ENCODE measurements around the gene TEAD1. TPM values are rescaled to one million over a fixed set of nuclear protein-coding genes. Genes with fewer than 3 reads are reported as not detected.

TEAD1 gene
- total RNA-seq, 1 donor = 176 TPM

DNA sequence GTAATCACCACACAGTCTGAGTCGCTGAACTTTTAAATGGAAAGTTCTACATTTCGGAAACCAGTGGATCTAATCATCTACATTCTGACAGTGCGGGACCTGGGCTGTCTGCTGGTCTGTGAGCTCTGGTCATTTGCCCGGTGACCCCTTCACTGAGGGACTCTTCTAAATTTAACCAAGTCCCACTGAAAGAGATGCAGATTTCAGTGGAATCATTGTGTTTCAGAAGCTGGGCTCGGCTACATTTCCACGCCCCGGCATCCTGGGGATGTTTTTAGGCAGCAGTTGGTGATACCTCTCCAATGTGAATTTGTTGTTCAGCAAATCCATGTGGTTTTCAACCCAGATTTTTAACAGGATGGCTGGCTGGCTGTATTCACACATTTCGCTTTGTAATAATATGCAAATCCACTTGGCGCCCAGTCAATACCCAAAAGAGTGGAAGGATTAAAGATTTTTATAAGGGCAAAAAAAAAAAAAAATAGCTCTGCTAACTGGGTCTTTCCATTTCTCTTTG lies 189.4 kb downstream of the TEAD1 start:
- Histone ChIP-seq H3K27me3 (ENCODE audit: insufficient read depth, low read length) (no peaks in the 10 kb centered on the region), H3K79me2 (ENCODE audit: insufficient read depth, low read length) (peaks cover 80% of the 10 kb centered on the region), H3K9me3 (ENCODE audit: low read depth, low read length) (no peaks in the 10 kb centered on the region), H3K4me2 (ENCODE audit: insufficient read depth, low read length) (peak overlapping the region; percentile 70), H2AFZ (ENCODE audit: low read length) (no peak overlapping the region), H3K27ac (ENCODE audit: low read depth, low read length) (peak overlapping the region; percentile 80), H3K36me3 (ENCODE audit: insufficient read depth, low read length) (peaks cover 25% of the 10 kb centered on the region), H3K4me3 (ENCODE audit: insufficient read depth, low read length) (no peak overlapping the region), H4K20me1 (ENCODE audit: insufficient read depth, low read length) (peaks cover 62% of the 10 kb centered on the region), H3K4me1 (ENCODE audit: insufficient read depth, low read length) (peaks cover 29% of the 10 kb centered on the region)
- no peak for TF ChIP-seq CTCF (IDR thresholded peaks at IDR 0.05; ENCODE audit: extremely low read depth, low read depth, low read length)
- no peak for DNase-seq (ENCODE audit: insufficient read length, low spot score, missing footprints)

GRCh38 chr11:12864316-12865156 lies 190.3 kb downstream of the TEAD1 start:
- peaks cover 25% of the 10 kb centered on the region for H3K36me3 ChIP-seq (ENCODE audit: insufficient read depth, low read length)
- peaks cover 29% of the 10 kb centered on the region for H3K4me1 ChIP-seq (ENCODE audit: insufficient read depth, low read length)
- no peak overlapping the region for H2AFZ ChIP-seq (ENCODE audit: low read length)
- H3K9me3 ChIP-seq (ENCODE audit: low read depth, low read length) = no peaks in the 10 kb centered on the region
- H3K4me3 ChIP-seq (ENCODE audit: insufficient read depth, low read length) = no peak overlapping the region
- H3K79me2 ChIP-seq (ENCODE audit: insufficient read depth, low read length) = peaks cover 77% of the 10 kb centered on the region
- H3K4me2 ChIP-seq (ENCODE audit: insufficient read depth, low read length) = no peak overlapping the region
- H3K27ac ChIP-seq (ENCODE audit: low read depth, low read length) = peak overlapping the region; percentile 65
- peaks cover 59% of the 10 kb centered on the region for H4K20me1 ChIP-seq (ENCODE audit: insufficient read depth, low read length)
- no peak for TF ChIP-seq CTCF (IDR thresholded peaks at IDR 0.05; ENCODE audit: extremely low read depth, low read depth, low read length)
- no peaks in the 10 kb centered on the region for H3K27me3 ChIP-seq (ENCODE audit: insufficient read depth, low read length)
- DNase-seq (ENCODE audit: insufficient read length, low spot score, missing footprints) = no peak

DNA sequence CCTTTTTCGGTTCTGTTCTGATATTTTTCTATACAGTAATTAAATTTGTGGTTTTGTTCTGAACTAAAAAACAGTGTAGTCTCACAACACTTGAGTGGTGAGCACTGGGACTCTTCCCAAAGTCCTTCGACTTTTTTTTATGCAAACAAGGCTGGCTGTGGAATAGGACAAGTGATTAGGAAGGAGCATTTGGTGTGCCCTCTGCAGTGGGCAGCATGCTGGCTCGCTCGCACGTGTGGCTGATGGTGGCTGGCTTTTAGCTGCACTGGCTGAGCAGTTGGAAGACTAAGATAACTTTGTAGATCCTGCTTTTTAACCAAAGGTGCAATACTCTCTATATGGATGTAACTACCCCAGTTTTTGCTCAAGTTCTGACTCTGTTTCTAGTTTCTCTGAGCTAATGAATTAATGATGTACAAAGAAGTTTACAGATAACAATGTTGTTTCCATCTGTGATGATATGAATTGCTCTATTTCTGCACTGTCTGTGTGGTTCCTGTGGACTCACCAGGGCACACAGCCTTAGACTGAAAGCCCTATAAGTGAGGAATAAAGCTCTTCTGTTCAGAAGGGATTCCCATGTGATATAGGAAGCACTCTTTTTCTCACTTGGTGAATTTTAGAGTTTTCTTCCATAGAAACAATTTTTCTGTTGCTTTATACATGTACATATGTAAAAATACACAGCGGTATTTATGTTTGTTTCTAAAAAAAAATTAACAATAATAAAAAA lies 191.8 kb downstream of the TEAD1 start:
- peaks cover 69% of the 10 kb centered on the region for H3K79me2 ChIP-seq (ENCODE audit: insufficient read depth, low read length)
- H3K36me3 ChIP-seq (ENCODE audit: insufficient read depth, low read length) = peaks cover 25% of the 10 kb centered on the region
- no peaks in the 10 kb centered on the region for H3K27me3 ChIP-seq (ENCODE audit: insufficient read depth, low read length)
- no peak for DNase-seq (ENCODE audit: insufficient read length, low spot score, missing footprints)
- peaks cover 48% of the 10 kb centered on the region for H4K20me1 ChIP-seq (ENCODE audit: insufficient read depth, low read length)
- no peak overlapping the region for H2AFZ ChIP-seq (ENCODE audit: low read length)
- H3K4me3 ChIP-seq (ENCODE audit: insufficient read depth, low read length) = no peak overlapping the region
- no peak overlapping the region for H3K4me2 ChIP-seq (ENCODE audit: insufficient read depth, low read length)
- peaks cover 29% of the 10 kb centered on the region for H3K4me1 ChIP-seq (ENCODE audit: insufficient read depth, low read length)
- no peaks in the 10 kb centered on the region for H3K9me3 ChIP-seq (ENCODE audit: low read depth, low read length)
- no peak overlapping the region for H3K27ac ChIP-seq (ENCODE audit: low read depth, low read length)
- no peak for TF ChIP-seq CTCF (IDR thresholded peaks at IDR 0.05; ENCODE audit: extremely low read depth, low read depth, low read length)

DNA sequence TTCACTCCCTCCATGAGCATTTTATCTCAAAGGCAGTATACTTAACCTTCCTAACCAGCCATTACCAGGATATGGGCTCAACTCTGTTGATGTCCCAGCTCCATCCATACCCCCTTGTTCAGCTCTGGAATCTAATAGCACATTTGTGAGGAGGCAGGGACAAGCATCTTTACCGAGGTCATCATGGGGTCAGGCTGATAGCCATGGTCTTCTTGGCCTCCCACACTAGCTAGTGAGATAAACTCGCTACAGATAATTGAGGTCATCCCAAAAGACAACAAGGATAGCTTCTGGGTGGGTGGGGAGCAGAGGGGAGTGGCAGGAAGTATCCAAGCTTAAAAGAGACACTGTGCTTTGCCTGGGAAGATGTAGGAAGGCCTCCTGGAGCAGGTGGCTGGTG lies 193.3 kb downstream of the TEAD1 start:
- H3K27ac ChIP-seq (ENCODE audit: low read depth, low read length) = no peak overlapping the region
- TF ChIP-seq CTCF (IDR thresholded peaks at IDR 0.05; ENCODE audit: extremely low read depth, low read depth, low read length) = no peak

More for the DNA sequence above, 193.3 kb downstream of the TEAD1 start:
- Histone ChIP-seq H3K9me3 (ENCODE audit: low read depth, low read length) (no peaks in the 10 kb centered on the region), H3K4me3 (ENCODE audit: insufficient read depth, low read length) (no peak overlapping the region), H3K4me1 (ENCODE audit: insufficient read depth, low read length) (peaks cover 34% of the 10 kb centered on the region), H2AFZ (ENCODE audit: low read length) (no peak overlapping the region), H3K4me2 (ENCODE audit: insufficient read depth, low read length) (no peak overlapping the region), H3K79me2 (ENCODE audit: insufficient read depth, low read length) (peaks cover 67% of the 10 kb centered on the region), H4K20me1 (ENCODE audit: insufficient read depth, low read length) (peaks cover 49% of the 10 kb centered on the region), H3K27me3 (ENCODE audit: insufficient read depth, low read length) (no peaks in the 10 kb centered on the region), H3K36me3 (ENCODE audit: insufficient read depth, low read length) (peaks cover 25% of the 10 kb centered on the region)
- DNase-seq (ENCODE audit: insufficient read length, low spot score, missing footprints) = no peak
